ENCODE data around the gene BAHD1.

BAHD1 gene

DNA sequence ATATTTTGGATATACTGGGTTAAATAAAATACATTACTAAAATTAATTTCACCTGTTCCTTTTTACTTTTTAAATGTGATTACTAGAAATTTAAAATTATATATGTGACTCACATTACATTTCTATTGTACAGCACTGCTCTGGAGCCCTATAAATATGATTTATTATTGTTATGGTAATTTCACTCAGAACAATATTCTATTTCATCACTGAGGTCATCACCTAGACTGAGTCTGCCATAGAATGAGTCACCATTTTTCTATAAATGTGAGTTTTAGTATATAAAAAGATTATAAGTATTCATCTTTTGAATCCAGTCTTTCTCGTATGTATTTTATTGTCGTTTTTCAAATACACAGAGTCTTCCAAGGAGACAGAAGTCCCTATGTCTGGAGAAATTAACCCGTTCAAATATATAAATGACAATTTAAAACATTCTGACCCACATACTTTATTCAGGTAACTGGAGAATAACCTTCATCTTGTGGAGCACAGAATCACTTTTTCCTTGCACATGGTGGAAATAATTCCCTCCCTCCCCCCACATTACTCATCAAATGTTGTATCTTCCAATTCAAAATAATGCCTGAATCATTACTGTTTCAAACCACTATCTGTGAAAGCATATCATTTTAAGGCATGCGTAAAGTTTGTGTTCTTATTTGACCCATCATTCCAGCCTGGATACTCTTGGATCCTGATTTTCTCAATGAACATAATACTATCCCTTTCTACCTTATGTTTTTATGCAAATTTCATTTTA lies 60.0 kb downstream of the BAHD1 start:
- no peak for DNase-seq

DNA sequence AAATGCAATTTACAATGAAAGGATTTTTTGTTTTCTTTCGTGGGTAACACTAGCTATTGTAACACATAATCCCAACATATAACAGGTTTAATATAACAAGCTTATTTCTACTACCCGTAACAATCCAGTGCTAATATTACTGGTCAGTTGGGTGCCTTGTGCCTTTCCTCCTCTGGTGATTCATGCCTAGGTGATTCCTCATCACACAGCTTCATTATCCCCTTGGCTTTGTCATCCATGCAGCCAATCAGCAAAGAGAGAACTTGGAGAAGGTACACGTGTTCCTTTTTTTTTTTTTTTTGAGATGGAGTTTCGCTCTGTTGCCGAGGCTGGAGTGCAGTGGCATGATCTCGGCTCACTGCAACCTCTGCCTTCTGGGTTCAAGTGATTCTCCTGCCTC lies 60.7 kb downstream of the BAHD1 start:
- DNase-seq, result no peak

DNA sequence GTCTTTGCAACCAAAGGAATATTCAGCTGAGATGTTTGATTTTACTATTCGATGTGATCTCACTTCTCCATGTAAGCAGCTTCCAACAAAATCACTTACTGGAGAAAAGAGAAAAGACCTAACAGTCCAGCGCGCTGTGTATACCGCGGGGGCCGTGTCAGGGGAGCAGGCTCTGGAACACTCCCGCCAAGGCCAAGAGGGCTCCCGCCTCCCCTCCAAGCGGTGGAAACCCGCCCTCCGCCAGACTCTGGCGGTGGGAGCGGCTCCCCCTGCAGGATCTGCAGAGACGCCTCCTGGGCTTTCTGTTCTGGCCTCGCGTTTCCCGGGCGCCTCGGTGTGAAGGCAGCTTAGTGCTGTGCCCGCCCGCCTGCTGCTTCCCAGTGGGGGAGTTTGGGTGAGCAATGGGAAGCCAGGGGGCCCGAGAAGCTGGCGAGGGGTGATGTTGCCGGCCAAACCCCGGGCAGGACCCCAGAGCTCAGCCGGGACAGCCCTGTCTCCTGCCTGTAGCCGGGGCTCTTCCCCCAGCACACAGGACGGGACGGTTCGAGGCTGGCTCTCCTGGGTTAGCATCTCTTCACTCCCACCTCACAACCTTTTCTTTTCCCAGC lies 66.3 kb downstream of the BAHD1 start:
- peak; percentile 47 for DNase-seq

DNA sequence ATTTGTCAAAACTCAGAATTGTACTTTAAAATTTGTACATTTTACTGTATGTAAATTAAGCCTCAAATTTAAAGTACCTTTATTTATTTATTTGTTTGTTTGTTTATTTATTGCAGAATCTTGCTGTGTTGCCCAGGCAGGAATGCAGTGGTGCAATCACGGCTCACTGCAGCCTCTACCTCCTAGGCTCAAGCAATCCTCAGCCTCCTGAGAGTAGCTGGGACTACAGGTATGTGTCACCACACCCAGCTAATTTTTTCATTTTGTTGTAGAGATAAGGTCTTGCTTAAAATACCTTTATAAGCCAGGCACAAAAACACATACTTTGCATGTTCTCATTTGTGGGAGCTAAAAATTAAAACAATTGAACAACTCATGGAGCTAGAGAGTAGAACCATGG lies 67.5 kb downstream of the BAHD1 start:
- no peak for DNase-seq

DNA sequence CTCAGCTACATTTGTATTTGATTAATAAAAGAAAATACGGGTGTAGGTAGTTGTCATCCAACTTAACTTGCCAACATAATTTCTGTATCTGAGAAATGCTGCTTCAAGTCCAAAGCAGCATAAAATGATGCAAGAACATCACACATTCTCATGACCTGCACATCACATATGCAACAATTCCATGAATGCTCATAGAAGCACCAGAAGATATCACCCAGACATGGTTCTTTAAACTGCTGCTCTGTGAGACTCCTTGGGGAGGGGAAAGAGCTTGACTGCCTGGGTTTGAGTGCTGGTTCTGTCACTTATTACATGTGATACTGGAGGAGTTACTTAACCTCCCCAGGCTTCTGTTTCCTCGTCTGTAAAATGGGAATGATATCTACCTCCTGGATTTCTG lies 69.4 kb downstream of the BAHD1 start:
- DNase-seq, result no peak

DNA sequence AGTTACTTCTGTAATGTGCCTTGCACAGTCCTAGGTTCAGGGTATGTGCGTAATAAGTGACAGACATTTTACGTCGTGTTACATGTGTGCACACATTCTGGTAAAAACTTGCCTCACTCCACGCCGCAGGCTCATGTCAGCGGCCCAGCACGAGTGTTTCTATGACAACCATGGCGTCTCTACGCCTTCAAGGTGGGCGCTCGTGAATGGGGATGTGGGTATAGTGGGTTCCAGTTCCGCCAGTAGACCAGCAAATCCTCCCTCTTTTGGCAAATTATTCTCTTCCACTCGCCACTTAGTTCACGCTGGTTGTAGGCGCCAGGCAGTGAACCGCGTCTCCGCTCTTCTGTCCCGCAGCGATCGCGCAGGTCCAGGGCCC lies 70.3 kb downstream of the BAHD1 start:
- DNase-seq, result no peak

DNA sequence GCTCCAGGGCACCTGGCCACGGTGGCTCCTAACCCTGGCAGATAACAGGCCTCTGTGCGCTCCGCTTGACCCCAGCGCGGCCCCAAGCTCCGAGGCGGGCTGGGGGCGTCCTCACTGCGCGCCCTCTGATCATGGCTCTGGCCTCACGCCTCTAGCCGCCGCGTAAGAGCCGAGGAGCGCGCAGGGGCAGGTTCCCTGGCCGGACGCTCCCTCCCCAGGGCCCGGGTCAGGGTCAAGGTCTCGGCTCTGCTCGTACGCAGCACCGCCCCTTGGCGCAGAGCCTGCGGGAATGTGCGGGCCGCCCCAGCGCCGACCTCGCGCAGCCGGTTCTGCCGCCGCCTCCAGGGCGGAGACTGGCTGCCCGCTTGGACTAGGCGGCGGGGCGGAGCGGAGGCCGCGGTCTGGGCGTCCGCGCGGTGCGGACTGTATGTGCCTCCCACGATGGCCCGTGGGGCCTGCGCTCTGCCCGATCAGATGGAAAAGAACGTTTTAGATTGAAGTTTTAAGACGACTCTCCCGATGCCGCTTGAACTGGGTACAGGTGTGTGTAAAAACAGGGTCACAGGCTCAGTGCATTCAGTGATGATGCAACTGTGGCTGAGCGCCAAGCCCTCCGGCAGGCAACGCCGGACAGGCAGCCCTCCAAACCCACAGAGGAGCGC lies 70.8 kb downstream of the BAHD1 start:
- DNase-seq, result no peak

DNA sequence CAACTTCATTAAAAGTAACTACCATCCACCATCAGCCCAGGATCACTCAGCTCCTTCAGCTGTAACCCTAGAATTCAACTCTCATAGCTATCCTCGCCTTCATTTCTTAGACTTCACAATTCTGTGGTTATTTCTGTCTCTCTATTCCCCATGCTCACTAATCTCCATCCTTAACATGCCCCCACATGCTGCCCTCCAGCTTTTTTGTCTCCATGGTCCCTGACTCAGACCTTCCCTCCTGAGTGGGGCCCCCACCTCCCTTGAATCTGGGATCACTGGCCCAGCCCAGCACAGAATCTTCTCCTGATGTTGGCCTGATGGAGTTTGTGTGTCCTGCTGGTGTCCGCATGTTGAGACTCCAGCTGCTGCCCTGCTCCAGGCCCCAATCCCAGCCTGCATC lies 71.7 kb downstream of the BAHD1 start:
- DNase-seq, result no peak

DNA sequence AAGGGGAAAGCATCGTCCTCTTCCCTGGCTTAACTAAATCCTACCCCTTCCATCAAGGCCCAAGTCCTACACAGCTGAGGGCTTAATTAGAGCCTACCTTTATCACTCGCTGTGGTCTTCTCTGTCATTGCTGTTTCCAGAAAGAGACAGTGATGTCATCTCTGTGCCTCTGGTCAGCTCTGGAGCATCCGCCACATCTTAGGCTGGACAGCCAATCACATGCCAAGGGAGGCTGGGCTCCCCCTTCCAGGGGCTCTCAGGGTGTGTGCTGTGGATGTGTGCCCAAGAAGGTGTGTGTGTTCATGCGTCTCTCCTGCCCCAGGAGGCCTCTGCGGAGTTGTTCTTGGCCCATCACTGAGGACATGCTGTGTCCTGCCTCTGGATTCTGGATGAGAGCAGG lies 72.9 kb downstream of the BAHD1 start:
- DNase-seq, result no peak

DNA sequence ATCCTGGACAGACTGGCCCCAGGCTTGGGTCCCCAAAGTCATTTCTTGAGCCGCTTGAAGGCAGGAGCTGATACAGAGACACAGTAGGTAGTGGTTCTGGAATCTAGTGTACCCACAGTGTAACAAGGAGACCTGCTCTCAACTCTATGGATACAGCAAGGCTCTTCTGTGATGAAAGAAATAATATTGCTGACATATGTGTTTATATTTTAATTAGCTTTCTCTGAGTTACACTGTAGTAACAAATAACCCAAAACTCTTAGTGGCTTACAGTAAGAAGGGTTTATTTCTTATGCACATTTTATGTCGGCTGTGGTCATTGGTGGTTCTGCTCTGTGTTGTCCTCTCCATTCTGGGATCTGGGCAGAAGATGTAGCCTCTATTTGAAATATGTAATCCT lies 75.6 kb downstream of the BAHD1 start:
- DNase-seq, result no peak
